Retinal pigment epithelial cell (primary cell): Measurements from ENCODE around the gene MCMBP.
A peak's percentile ranks its signal among the peaks of the same experiment; 100 is the strongest.

Experiments
- DNase-seq: peaks from one replicate; pipeline ENCODE4 v3.0.0-alpha.2; 2010; ENCODE audit warnings: low read depth
- H3K4me3 ChIP-seq: 2 replicates; pipeline ENCODE4 v1.5.1; 2011; ENCODE audit warnings: mild to moderate bottlenecking, low read length, control low read depth, moderate library complexity
- CTCF ChIP-seq: conservative IDR thresholded peaks from 2 replicates; pipeline ENCODE4 v1.5.1; 2011; ENCODE audit warnings: low read depth, low read length, control low read depth, inconsistent platforms

Gene MCMBP

DNA sequence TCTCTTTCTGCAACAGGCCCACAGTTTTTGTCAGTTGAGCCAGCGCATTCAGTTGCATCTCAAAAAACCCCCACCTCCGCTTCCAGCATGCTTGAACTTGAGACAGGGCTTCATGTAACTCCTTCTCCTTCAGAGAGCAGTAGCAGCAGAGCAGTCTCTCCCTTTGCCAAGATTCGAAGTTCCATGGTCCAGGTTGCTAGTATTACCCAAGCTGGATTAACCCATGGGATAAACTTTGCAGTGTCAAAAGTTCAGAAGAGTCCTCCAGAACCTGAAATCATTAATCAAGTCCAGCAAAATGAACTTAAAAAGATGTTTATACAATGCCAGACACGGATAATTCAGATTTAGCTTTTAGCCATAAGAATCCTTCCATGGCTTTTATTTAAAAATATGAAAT is 45.2 kb downstream of the MCMBP start:
- DNase-seq: no peak
- no peak for TF ChIP-seq CTCF
- no peak overlapping the region for H3K4me3 ChIP-seq

GRCh38 chr10:119826771-119827170 is 45.9 kb downstream of the MCMBP start:
- no peak for DNase-seq
- TF ChIP-seq CTCF: no peak
- no peak overlapping the region for H3K4me3 ChIP-seq

DNA sequence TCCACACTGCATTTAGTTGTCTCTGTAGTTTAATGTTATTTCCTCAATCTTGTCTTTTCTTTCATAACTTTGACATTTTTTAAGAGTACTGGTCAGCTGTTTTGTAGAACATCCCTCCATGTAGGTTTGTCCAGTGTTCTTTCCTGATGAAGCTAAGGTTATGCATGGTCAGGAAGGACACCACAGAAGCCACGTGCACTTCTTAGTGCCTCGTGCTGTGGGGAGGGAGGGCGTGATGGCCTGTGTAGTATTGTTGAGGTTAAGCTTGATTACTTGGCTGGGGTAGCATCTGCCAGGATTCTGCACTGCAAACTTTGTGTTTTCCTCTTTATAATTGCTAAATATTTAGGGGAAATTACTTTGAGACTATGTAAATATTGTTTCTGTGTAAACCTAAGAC is 48.3 kb downstream of the MCMBP start:
- no peak overlapping the region for H3K4me3 ChIP-seq
- DNase-seq: no peak
- no peak for TF ChIP-seq CTCF

- H3K4me3 ChIP-seq: no peak overlapping the region
- no peak for DNase-seq
- TF ChIP-seq CTCF: no peak
Measured at GRCh38 chr10:119821182-119821581, 51.5 kb downstream of the MCMBP start.

- no peak for DNase-seq
- H3K4me3 ChIP-seq: peak overlapping the region; percentile 47
- TF ChIP-seq CTCF: no peak
Measured at GRCh38 chr10:119818889-119819270, 53.8 kb downstream of the MCMBP start.

DNA sequence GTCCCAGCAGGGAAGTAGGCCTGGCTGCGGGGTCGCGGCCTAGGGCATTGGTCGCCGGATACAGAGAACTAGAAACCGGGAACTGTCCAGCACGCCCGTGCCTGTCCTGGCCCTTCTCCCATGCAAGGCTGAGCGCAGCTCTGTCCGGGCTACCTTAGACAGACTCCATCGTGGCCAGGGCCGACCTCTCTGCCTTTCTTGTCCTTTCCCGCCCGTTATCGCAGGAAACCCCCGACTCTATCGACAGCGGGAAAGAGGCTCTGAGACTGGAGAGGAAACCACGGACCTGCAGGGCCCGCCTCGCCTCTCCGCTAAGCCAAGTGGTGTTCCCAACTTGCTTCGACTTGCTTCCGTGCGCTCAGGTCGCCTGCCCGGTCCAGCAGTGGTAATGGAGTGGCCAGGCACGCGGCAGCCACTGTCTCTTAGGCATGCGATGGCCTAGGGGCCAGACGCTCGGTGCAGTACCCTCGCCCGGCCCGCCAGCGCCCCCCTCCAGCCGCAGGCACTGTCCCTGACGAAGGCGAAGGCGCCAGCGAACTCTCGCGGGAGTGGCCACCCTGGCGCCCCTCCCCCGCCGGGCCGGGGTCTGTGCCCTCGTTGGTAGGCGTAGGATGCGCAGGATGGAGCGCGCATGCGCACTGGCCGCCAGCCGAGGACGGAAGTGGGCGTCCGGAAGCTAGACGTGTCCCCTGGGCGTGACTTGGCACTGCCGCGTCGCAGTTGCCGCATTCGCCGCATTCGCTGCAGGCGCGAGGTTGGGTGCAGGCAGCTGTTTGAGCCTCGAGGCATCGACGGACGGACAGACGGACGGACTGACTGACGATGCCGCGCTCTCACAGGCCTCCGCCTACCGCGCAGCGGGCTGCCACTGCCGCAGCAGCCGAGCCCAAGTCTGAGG is 54.4 kb downstream of the MCMBP start:
- peak; percentile 28 for TF ChIP-seq CTCF
- peak; percentile 17 for DNase-seq
- peak overlapping the region; percentile 47 for H3K4me3 ChIP-seq

GRCh38 chr10:119815671-119816070 is 57.0 kb downstream of the MCMBP start:
- no peak overlapping the region for H3K4me3 ChIP-seq
- DNase-seq: no peak
- no peak for TF ChIP-seq CTCF
